Activated T-cell treated with anti-CD3 and anti-CD28 coated beads, Interleukin-2, amount 50 U/mL, for 48 hours (primary cell): ENCODE measurements around the gene CISD2.
"Not testable (repeated sequence)": the region's sequence is repeated elsewhere in the genome, so short reads cannot be mapped to it uniquely, and the experiment has no call there.

Source experiments
- DNase-seq, 2 experiments: peaks; one replicate each; pipeline ENCODE4 v3.0.0-alpha.2; 2020

CISD2 gene

GRCh38 chr4:102850370-102850769, 18.4 kb upstream of the CISD2 start:
- no peak for DNase-seq

DNA sequence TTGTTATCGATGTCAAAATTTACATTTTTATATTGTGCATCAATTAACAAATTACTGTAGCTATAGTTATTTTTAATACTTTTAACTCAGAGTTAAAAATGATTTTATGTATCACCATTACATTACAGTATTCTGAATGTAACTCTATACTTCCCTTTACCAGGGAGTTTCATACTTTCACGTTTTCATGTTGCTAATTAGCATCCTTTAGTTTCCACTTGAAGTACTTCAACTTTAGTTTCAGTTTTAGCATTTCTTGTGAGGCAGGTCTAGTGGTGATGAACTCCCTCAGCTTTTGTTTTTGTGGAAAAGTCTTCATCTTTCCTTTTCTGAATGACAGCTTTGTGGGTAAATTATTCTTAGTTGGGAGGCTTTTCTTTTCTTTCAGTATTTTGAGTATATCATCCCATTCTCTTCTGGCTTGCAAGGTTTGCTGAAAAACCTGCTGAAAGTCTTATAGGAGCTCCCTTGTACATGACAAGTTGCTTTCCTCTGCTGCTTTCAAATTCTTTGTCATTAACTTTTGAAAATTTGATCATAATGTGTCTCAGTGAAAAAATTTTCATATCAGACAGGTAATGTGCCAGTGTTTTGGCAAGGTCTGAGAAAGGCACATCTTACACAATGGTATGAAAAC, 9.8 kb upstream of the CISD2 start:
- no peak for DNase-seq

GRCh38 chr4:102860611-102861324, 8.0 kb upstream of the CISD2 start:
- DNase-seq = no peak

DNA sequence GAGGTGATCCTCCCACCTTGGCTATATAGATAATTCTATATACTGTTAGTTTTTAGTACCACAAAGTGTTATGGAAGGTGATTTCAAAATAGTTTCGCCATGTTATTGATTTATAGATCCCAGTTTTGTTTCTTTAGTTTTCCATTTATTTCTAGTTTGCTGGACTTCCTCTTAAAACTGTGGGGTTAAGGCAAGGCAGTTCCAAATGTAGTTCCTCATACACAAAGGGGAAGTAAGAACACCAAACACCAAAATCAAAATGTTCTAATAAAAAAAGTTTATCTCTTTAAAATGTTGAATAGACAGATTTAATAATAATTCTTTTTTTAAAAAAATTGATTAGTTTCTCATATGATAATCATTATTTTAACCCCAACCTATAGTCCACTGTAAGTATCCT, 6.8 kb upstream of the CISD2 start:
- no peak for DNase-seq

DNA sequence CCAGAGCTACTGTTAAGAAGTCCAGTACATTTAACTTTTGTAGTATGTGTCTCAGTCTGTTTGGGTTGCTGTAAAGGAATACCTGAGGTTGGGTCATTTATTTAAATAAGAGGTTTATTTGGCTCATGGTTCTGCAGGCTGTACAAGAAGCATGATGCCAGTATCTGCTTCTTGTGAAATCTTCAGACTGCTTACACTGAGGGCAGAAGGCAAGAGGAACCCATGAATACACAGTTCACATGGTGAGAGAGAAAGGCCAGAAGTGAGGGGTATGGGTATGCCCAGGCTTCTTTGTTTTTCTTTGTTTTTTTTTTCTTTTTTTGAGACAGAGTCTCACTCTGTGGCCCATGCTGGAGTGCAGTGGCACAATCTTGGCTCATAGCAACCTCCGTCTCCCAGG, 6.0 kb upstream of the CISD2 start:
- DNase-seq = no peak

DNA sequence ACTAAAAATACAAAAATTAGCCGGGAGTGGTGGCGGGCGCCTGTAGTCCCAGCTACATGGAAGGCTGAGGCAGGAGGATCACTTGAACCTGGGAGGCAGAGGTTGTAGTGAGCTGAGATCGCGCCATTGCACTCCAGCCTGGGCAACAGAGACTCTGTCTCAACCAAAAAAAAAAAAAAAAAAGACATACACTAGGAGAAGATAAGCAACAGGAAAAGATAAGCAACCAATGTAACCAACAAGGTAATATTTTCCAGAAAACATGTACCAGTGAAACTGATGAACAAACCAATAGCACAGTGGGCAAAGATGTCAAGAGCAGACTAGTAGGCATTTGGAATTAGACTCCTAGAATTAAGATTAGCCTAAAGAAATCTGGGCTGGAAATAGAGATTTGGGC, 3.5 kb upstream of the CISD2 start:
- not testable (repeated sequence) for DNase-seq

GRCh38 chr4:102867278-102868152, 1.3 kb upstream of the CISD2 start:
- DNase-seq = no peak

GRCh38 chr4:102868153-102868780, 525 bp upstream of the CISD2 start:
- peak; percentile 61 to 62 for DNase-seq

- DNase-seq = no peak
Measured at GRCh38 chr4:102869569-102870197, 891 bp downstream of the CISD2 start.

DNA sequence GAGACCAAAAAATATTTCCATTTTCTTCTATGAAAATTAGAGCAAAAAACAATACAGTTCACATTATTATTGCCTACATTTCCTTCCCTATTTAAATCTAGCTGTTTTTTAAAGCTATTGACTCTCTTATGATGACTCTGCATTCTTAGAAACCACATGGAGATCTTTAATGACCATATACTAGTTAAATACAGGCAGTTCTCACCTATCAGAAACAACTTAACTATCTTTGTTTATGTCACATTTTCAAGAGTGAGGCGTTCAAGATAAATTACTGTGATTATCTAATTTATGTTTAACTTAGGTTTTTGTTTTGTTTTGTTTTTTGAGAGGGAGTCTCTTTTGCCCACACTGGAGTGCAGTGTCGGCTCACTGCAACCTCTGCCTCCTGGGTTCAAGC, 3.0 kb downstream of the CISD2 start:
- no peak for DNase-seq

GRCh38 chr4:102877477-102878106, 8.8 kb downstream of the CISD2 start:
- DNase-seq = not testable (repeated sequence)

GRCh38 chr4:102878349-102878748, 9.6 kb downstream of the CISD2 start:
- DNase-seq = not testable (repeated sequence)

GRCh38 chr4:102878901-102879300, 10.1 kb downstream of the CISD2 start:
- no peak for DNase-seq

- no peak for DNase-seq
Measured at GRCh38 chr4:102881343-102881742, 12.6 kb downstream of the CISD2 start.

DNA sequence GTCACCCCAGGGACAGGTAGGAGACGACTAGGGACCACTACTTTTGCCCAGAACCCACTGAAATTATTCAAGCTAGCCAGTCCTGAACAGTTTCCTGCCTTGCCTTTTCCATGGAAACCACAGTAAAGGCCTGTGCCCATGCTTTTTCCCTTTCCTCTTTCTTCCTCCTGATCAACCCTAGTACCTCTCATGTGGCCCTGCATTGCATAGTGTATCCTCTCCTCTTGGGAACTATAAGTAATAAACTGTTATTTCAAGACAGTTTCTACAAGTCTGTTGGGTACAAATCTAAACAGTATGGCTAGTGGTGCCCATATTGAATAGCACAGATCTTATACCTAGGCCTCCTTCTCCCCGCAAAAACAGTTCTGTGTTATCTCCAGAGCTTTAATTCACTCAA, 14.5 kb downstream of the CISD2 start:
- DNase-seq = no peak

DNA sequence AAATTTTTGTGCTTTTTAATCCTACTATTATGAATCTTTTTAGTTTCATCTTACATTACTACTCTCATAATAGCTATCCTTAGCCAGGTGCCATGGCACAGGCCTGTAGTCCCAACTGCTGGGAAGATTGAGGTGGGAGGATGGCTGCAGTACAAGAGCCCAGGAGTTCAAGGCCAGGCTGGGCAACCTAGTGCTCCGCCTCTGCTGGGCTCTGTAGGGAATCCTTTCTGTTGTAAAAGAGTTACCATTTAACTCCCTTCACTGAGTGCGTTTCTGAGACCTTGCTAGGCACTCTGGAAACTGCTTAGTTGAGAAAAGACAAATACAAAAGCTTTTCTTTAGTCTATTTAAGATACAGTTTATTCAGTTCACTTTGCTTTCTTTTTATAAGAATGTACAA, 19.8 kb downstream of the CISD2 start:
- not testable (repeated sequence) for DNase-seq

DNA sequence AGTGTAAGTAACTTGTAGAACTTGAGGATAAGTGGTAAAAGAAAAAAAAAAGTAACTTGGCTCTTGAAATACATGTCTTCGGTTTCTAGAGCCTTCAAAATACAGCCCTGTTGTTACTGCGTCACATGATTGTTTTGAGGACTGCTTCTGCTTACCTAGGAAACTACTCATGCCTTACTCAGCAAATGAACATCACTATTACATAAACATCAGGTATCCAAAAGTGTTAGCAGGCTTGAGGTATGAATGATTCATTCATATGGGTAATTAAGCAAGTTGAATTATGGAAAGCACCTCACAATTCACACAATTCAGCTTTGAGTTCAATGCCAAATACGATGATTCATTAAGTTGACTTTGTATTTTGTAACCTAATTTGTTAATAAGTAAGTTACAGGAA, 21.1 kb downstream of the CISD2 start:
- not testable (repeated sequence) for DNase-seq

- DNase-seq = not testable (repeated sequence)
Measured at GRCh38 chr4:102896547-102896946, 27.8 kb downstream of the CISD2 start.

- DNase-seq = not testable (repeated sequence)
Measured at GRCh38 chr4:102897610-102898009, 28.8 kb downstream of the CISD2 start.

GRCh38 chr4:102901804-102902203, 33.0 kb downstream of the CISD2 start:
- DNase-seq = no peak

DNA sequence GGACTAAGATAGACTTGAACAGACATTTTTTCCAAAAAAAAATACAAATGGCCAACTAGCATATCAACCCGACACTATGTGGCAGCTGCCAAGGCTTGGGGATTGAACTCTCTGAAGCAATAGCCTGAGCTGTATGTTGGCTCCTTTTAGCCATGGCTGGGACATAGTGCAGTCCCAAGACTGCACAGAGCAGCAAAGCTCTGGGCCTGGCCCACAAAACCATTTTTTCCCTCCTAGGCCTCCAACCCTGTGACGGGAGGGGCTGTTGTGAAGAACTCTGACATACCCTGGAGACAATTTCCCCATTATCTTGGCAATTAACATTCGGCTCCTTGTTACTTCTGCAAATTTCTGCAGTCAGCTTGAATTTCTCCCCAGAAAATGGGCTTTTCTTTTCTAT, 50.1 kb downstream of the CISD2 start:
- DNase-seq = no peak

DNA sequence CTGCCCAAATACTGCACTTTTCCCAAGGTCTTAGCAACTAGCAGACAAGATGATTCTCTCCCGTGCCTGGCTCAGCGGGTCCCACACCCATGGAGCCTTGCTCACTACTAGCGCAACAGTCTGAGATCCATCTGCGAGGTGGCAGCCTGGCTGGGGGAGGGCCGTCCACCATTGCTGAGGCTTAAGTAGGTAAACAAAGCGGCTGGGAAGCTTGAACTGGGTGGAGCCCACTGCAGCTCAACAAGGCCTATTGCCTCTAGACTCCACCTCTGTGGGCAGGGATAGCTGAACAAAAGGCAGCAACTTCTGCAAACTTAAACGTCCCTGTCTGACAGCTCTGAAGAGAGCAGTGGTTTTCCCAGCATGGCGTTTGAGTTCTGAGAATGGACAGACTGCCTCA, 50.9 kb downstream of the CISD2 start:
- DNase-seq = not testable (repeated sequence)
